Cardiac septum (tissue), 1 donor: ENCODE results near the gene HOXA13. TPM values are rescaled to one million over a fixed set of nuclear protein-coding genes. Genes with fewer than 3 reads are reported as not detected.

Source experiments
- DNase-seq: peaks from one replicate; pipeline ENCODE4 v3.0.0-alpha.2; 2020; ENCODE audit warnings: low spot score
- intact Hi-C: fragments of 100-400 bp; cut with DNase I; formaldehyde crosslinking; loops from one replicate; pipeline ENCODE4 v1.14.0; 2022
- total RNA-seq: library from RNA; stranded (reverse); fragmentation: NEBNext Ultra II Directional; extraction: Animal tissue kit (Norgen Biotek cat#: 25700); gene quantifications from one replicate; pipeline ENCODE4 v1.2.1, GENCODE V29; 2021
- donor health status: DM: no; HTN: no; CAD: no.

The HOXA13 gene
- total RNA-seq, 1 donor from 2014 or later, result not detected

GRCh38 chr7:27210441-27211083, 10.7 kb upstream of the HOXA13 start:
- intact Hi-C loops, result loop anchor here (5.0 kb wide), 1 partner anchor 367 kb away; no protein-coding TSS in a partner anchor
- peak; percentile 73 for DNase-seq

GRCh38 chr7:27209933-27210440, 10.1 kb upstream of the HOXA13 start:
- DNase-seq, result no peak
- intact Hi-C loops, result loop anchor here (5.0 kb wide), 1 partner anchor 367 kb away; no protein-coding TSS in a partner anchor

- DNase-seq, result no peak
- intact Hi-C loops, result no loop called here
Observed at GRCh38 chr7:27208998-27209397, 9.1 kb upstream of the HOXA13 start.

GRCh38 chr7:27207348-27207985, 7.6 kb upstream of the HOXA13 start:
- intact Hi-C loops, result no loop called here
- DNase-seq, result no peak

- no peak for DNase-seq
- intact Hi-C loops, result no loop called here
Observed at GRCh38 chr7:27205325-27206280, 5.7 kb upstream of the HOXA13 start.

- peak; percentile 60 for DNase-seq
- intact Hi-C loops, result no loop called here
Observed at GRCh38 chr7:27204851-27205322, 5.0 kb upstream of the HOXA13 start.

- intact Hi-C loops, result no loop called here
- no peak for DNase-seq
Observed at GRCh38 chr7:27203964-27204594, 4.2 kb upstream of the HOXA13 start.

- intact Hi-C loops, result no loop called here
- no peak for DNase-seq
Observed at GRCh38 chr7:27203365-27203953, 3.6 kb upstream of the HOXA13 start.

GRCh38 chr7:27202862-27203134, 2.9 kb upstream of the HOXA13 start:
- intact Hi-C loops, result no loop called here
- no peak for DNase-seq

GRCh38 chr7:27202018-27202861, 2.3 kb upstream of the HOXA13 start:
- intact Hi-C loops, result no loop called here
- DNase-seq, result peak; percentile 66

- DNase-seq, result peak; percentile 54
- intact Hi-C loops, result no loop called here
Observed at GRCh38 chr7:27201580-27202017, 1.7 kb upstream of the HOXA13 start.

- DNase-seq, result peak; percentile 44
- intact Hi-C loops, result no loop called here
Observed at GRCh38 chr7:27200761-27201579, 1.1 kb upstream of the HOXA13 start.

- DNase-seq, result peak; percentile 55
- intact Hi-C loops, result loop anchor here (5.0 to 10.0 kb wide), 3 partner anchors 723 to 896 kb away; no protein-coding TSS in a partner anchor
Observed at GRCh38 chr7:27198871-27199801, 755 bp downstream of the HOXA13 start.

- DNase-seq, result no peak
Observed at GRCh38 chr7:27198138-27198841, 1.6 kb downstream of the HOXA13 start.

More at GRCh38 chr7:27198138-27198841, 1.6 kb downstream of the HOXA13 start:
- intact Hi-C loops, result loop anchor here (5.0 to 10.0 kb wide), 3 partner anchors 724 to 897 kb away; no protein-coding TSS in a partner anchor
